K562 (cell line): Measurements from ENCODE around the gene DAB2IP. TPM values are rescaled to one million over a fixed set of nuclear protein-coding genes. Genes with fewer than 3 reads are reported as not detected.
A peak's percentile ranks its signal among the peaks of the same experiment; 100 is the strongest.

Experiments
- ATAC-seq: fragments of 200-7000 bp; cut with Tn5 transposase; 3 replicates; pipeline ENCODE4 v1.9.1; 2020; ENCODE audit warnings: moderate library complexity
- BruUV-seq: library from RNA; stranded (reverse); fragments of 400-500 nt; replicated peaks from 2 replicates; lab custom pipeline; 2021; lab: Mats Ljungman, UMichigan
- CTCF ChIA-PET: fragments of 300-600 bp; formaldehyde crosslinking; extraction: SDS; loops from one replicate; lab custom pipeline; 2021; ENCODE audit warnings: low intra/inter-chr PET ratio; lab: Yijun Ruan, JAX
- POLR2A ChIA-PET: fragments of 300-600, 350-650 bp; sonication (Branson Sonifier 250); formaldehyde crosslinking; extraction: SDS; loops from one replicate; lab custom pipeline; 2021; ENCODE audit warnings: antibody characterized with exemption, inconsistent platforms; lab: Yijun Ruan, JAX
- DNase-seq, 4 experiments: peaks; one replicate each; pipeline versions ENCODE4 v3.0.0 to v3.0.0-alpha.2; 2011 to 2018; ENCODE audit warnings: low spot score in 3 of 4, mixed read lengths in 3 of 4; ENCODE audit errors: extremely low read depth in 1 of 4
- FAIRE-seq: peaks from 2 replicates; lab custom pipeline; 2011; peaks lifted over from hg19 to GRCh38; lab: Jason Lieb, UNC
- H2AFZ ChIP-seq: 2 replicates; pipeline ENCODE4 v1.6.0; 2011; ENCODE audit warnings: low read depth, low read length, control low read depth, inconsistent platforms
- H3K27ac ChIP-seq: fragments of 200-600 bp; 3 replicates; pipeline ENCODE4 v1.8.0; 2011; ENCODE audit warnings: low read depth, mild to moderate bottlenecking, control low read depth, inconsistent platforms, low read length, moderate library complexity, mixed read lengths; ENCODE audit errors: extremely low read depth
- H3K27me3 ChIP-seq, 2 experiments: fragments of 300-600 bp in 1 of 2; 2 replicates in 1 of 2; 3 replicates in 1 of 2; pipeline versions ENCODE4 v1.6.0 to v1.8.0; 2011; ENCODE audit warnings: inconsistent platforms in 2 of 2, low read length in 2 of 2, mild to moderate bottlenecking in 1 of 2, mixed read lengths in 1 of 2, moderate library complexity in 1 of 2; ENCODE audit not compliant: control insufficient read depth in 2 of 2, insufficient read depth in 2 of 2
- H3K36me3 ChIP-seq: fragments of 300-600 bp; 3 replicates; pipeline ENCODE4 v1.8.0; 2011; ENCODE audit warnings: mild to moderate bottlenecking, low read length, inconsistent platforms; ENCODE audit not compliant: control insufficient read depth, insufficient read depth
- H3K4me1 ChIP-seq, 2 experiments: fragments of 200-600 bp in 1 of 2; replicated peaks in 1 of 2; 2 replicates in 1 of 2; 3 replicates in 1 of 2; pipeline versions ENCODE4 v1.5.1 to v1.8.0; 2011; ENCODE audit warnings: inconsistent platforms in 2 of 2, low read length in 2 of 2, mild to moderate bottlenecking in 1 of 2, mixed read lengths in 1 of 2, moderate library complexity in 1 of 2; ENCODE audit not compliant: control insufficient read depth in 2 of 2, insufficient read depth in 2 of 2
- H3K4me2 ChIP-seq: 2 replicates; pipeline ENCODE4 v1.6.1; 2011; ENCODE audit warnings: low read length, control low read depth, inconsistent platforms, mixed read lengths; ENCODE audit not compliant: insufficient read depth
- H3K4me3 ChIP-seq: fragments of 200-600 bp; sonication (generic), shearing (Covaris generic); 2 replicates; pipeline ENCODE4 v1.5.1; 2016; ENCODE audit warnings: control low read depth, inconsistent platforms
- H3K79me2 ChIP-seq: fragments of 200-600 bp; 3 replicates; pipeline ENCODE4 v1.8.0; 2011; ENCODE audit warnings: low read length, inconsistent platforms; ENCODE audit not compliant: control insufficient read depth, insufficient read depth
- H3K9ac ChIP-seq, 2 experiments: 2 replicates each; pipeline versions ENCODE4 v1.6.0 to v1.6.1; 2011; ENCODE audit warnings: low read depth in 2 of 2, low read length in 2 of 2, control low read depth in 1 of 2, inconsistent platforms in 1 of 2, mild to moderate bottlenecking in 1 of 2, mixed read lengths in 1 of 2; ENCODE audit not compliant: insufficient read depth in 1 of 2
- H3K9me1 ChIP-seq: one replicate; pipeline ENCODE4 v1.6.0; 2011; ENCODE audit warnings: inconsistent platforms, mild to moderate bottlenecking, low read length, moderate library complexity; ENCODE audit not compliant: control insufficient read depth, insufficient read depth
- H3K9me3 ChIP-seq: replicated peaks from 2 replicates; pipeline ENCODE4 v1.5.1; 2011; ENCODE audit warnings: low read depth, low read length, inconsistent platforms; ENCODE audit not compliant: control insufficient read depth, insufficient read depth
- H4K20me1 ChIP-seq: replicated peaks from 2 replicates; pipeline ENCODE4 v1.6.1; 2011; ENCODE audit warnings: low read length, inconsistent platforms, mixed read lengths; ENCODE audit not compliant: control insufficient read depth, insufficient read depth
- HNRNPH1 ChIP-seq: fragments of 200-400 bp; formaldehyde crosslinking; optimal IDR thresholded peaks from 2 replicates; pipeline ENCODE3; 2017; ENCODE audit warnings: low read depth, mild to moderate bottlenecking, low read length, moderate library complexity
- KDM1A ChIP-seq, 2 experiments: fragments of 450-650 bp; IDR thresholded peaks; 2 replicates each; pipeline ENCODE4 v1.6.1; 2016; ENCODE audit warnings: mild to moderate bottlenecking in 2 of 2
- RB1 ChIP-seq: fragments of 450-650 bp; IDR thresholded peaks from 2 replicates; pipeline ENCODE4 v1.6.1; 2017; ENCODE audit warnings: low read depth, mild to moderate bottlenecking
- SOX6 ChIP-seq: fragments of 450-650 bp; IDR thresholded peaks from 2 replicates; pipeline ENCODE4 v1.6.1; 2014; ENCODE audit warnings: mild to moderate bottlenecking
- STAG1 ChIP-seq: sonication (generic); formaldehyde crosslinking; IDR thresholded peaks from 2 replicates; pipeline ENCODE4 v1.5.0; 2020; ENCODE audit warnings: missing genetic modification reagents, borderline replicate concordance
- ZKSCAN1 ChIP-seq: fragments of 150-350 bp; IDR thresholded peaks from 2 replicates; pipeline ENCODE4 v1.6.1; 2016; ENCODE audit warnings: low read depth, low read length
- ZNF12 ChIP-seq: sonication (generic); formaldehyde crosslinking; IDR thresholded peaks from 2 replicates; pipeline ENCODE4 v1.4.0; 2020; ENCODE audit warnings: mild to moderate bottlenecking, missing genetic modification reagents
- WGBS: fragments of 100-300 bp; shearing (Covaris generic); methylation state at CpG from one replicate; pipeline ENCODE4 v1.1.6; 2016; ENCODE audit warnings: low coverage, mixed read lengths; ENCODE audit not compliant: insufficient coverage; ENCODE audit errors: missing lambda C conversion rate; 5-methylcytosine and 5-hydroxymethylcytosine counted together
- in situ Hi-C: fragments of 300-500 bp; cut with MboI; formaldehyde crosslinking; loops from 4 replicates; pipeline ENCODE4 v1.15.0; 2018; ENCODE audit warnings: inconsistent platforms, mixed read lengths
- intact Hi-C: fragments of 100-400 bp; cut with micrococcal nuclease; formaldehyde crosslinking; loops from 2 replicates; pipeline ENCODE4 v1.14.2; 2022
- polyA plus RNA-seq, 8 experiments: library from polyadenylated mRNA; depleted of rRNA in 4 of 8; stranded (reverse) in 5 of 8; unstranded in 3 of 8; fragments of >200 nt; fragmentation: Nextera tagmentation in 2 of 8; fragmentation: Illumina TruSeq in 1 of 8; extraction: Ambion mirVana in 2 of 8; extraction: Trizol in 1 of 8; gene quantifications; 2 replicates each; pipeline versions ENCODE4 v1.2.1 to v1.2.3, GENCODE V29; 2011 to 2014; ENCODE audit warnings: inconsistent platforms in 1 of 8, missing spikeins in 1 of 8
- total RNA-seq, 7 experiments: library from RNA; depleted of rRNA in 6 of 7; stranded (reverse); fragments of >200 nt in 6 of 7; fragmentation: Illumina TruSeq in 2 of 7; extraction: Trizol in 2 of 7; gene quantifications; 2 replicates each; pipeline versions ENCODE4 v1.2.1 to v1.2.3, GENCODE V29; 2011 to 2021; ENCODE audit warnings: low replicate concordance in 1 of 7
- TF ChIP-seq, protein P1 (sequence below): sonication (generic); formaldehyde crosslinking; IDR thresholded peaks from 2 replicates; pipeline ENCODE4 v1.8.0; 2022; ENCODE audit warnings: missing genetic modification reagents, mild to moderate bottlenecking, borderline replicate concordance

The DAB2IP gene
- total and polyA plus RNA-seq, 9 of the 15 experiments (the other 6 are each of a cell fraction or from before 2014, with no cell fraction given), result 0.04 to 0.31 (median 0.08) TPM; not detected in 5

DNA sequence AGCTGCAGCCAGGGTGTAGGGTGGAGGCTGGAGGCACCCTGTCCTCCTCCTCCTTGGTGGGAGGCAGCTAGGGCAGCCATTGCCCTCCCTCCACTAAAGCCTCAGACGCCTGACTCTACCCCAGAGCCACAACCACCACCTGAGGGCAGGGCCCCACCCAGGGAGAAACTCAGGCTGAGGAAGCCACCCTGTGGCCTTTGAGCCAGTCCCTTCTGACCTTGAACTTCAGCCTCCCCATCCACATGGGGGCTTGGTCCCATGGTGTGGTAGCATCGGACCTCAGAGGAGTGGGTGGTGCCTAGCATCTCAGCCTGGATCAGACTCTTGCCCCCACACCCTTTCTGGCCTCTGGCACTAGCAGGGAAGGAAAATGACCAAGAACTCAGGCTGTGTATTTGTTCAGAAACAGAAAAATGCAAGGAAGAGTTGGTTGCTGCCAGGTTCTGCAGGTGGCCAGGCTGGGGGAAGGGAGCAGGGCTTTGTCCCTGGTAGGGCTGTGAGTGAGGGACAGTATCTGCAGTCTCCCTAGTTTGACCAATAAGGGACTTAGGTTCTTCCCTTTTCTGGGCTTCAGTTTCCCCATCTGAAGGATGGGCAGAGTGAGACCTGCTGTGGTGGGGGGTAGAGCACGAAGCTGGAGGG is 3.2 kb downstream of the DAB2IP start:
- 0% methylated on average over 2 of the region's 3 CpGs for WGBS

DNA sequence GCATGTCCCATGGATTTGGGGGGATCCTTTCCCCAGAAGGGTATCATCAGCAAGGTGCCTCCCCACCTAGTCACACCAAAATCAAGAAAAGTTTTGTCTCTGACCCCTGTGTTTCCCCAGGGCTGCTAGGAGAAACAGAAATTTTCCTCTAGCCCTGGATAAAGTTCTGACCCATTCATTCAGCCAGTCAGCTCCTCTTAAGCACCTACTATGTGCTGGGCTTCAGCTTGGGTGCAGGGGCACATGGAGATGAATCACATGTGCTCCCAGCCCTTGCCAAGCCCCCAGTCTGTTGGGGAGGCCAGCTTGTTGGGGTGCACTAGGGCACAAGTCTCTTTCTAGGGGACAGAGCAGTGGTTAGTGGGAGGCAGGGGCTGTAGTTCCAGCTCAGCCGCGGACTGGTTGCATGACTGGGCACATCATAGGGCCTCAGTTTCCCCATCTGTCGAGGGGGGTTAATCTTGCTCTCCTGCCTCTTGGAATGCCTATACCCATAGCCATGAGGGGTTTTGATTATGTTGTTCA is 3.9 kb downstream of the DAB2IP start:
- BruUV-seq, result no TSS peak
- H3K27me3 ChIP-seq, result peaks cover 41 to 89% of the 10 kb centered on the region in 2 experiments
- in situ Hi-C loops (no loop called here), intact Hi-C loops (no loop called here)
- TF ChIP-seq HNRNPH1 (no peak), ZNF12 (no peak), STAG1 (CRISPR knock-in tag) (no peak), RB1 (no peak), KDM1A (IDR thresholded peaks at IDR 0.05) (no peak), ZKSCAN1 (peak; percentile 69; the same call in 1 of the 2 replicates)
- TF ChIP-seq, protein P1, sequence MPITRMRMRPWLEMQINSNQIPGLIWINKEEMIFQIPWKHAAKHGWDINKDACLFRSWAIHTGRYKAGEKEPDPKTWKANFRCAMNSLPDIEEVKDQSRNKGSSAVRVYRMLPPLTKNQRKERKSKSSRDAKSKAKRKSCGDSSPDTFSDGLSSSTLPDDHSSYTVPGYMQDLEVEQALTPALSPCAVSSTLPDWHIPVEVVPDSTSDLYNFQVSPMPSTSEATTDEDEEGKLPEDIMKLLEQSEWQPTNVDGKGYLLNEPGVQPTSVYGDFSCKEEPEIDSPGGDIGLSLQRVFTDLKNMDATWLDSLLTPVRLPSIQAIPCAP, result no peak
- peaks cover 0 to 12% of the 10 kb centered on the region in 2 experiments; a peak in 3 of 5 replicates for H3K4me1 ChIP-seq
- no peak overlapping the region for H3K4me2 ChIP-seq
- ChIA-PET CTCF (no interaction called here), POLR2A (interaction anchor here (0.6 to 0.9 kb wide), 2 partner anchors 15 to 295 kb away, joined by 3 to 4 read pairs; no protein-coding TSS in a partner anchor)
- 0% methylated on average over 3 of the region's 3 CpGs for WGBS
- H3K36me3 ChIP-seq, result no peaks in the 10 kb centered on the region
- H3K9me3 ChIP-seq, result no peaks in the 10 kb centered on the region
- H4K20me1 ChIP-seq, result peaks cover 26% of the 10 kb centered on the region
- no peak overlapping the region for H3K9ac ChIP-seq
- H2AFZ ChIP-seq, result no peak overlapping the region
- H3K27ac ChIP-seq, result no peak overlapping the region
- H3K79me2 ChIP-seq, result no peaks in the 10 kb centered on the region
- H3K4me3 ChIP-seq, result no peak overlapping the region
- H3K9me1 ChIP-seq, result no peaks in the 10 kb centered on the region
- FAIRE-seq (no peak), DNase-seq (no peak), ATAC-seq (no peak)

More for the DNA sequence above, 3.2 kb downstream of the DAB2IP start:
- no peak for DNase-seq
- peaks cover 23% of the 10 kb centered on the region; the same call in 1 of the 2 replicates for H4K20me1 ChIP-seq
- peaks cover 0 to 15% of the 10 kb centered on the region in 2 experiments; a peak in 3 of 5 replicates for H3K4me1 ChIP-seq
- no peaks in the 10 kb centered on the region for H3K36me3 ChIP-seq
- no peak for FAIRE-seq
- ChIA-PET POLR2A (interaction anchor here (0.6 to 0.9 kb wide), 2 partner anchors 14 to 295 kb away, joined by 3 to 4 read pairs; no protein-coding TSS in a partner anchor), CTCF (no interaction called here)
- H3K4me3 ChIP-seq, result no peak overlapping the region
- no TSS peak for BruUV-seq
- no peak overlapping the region for H2AFZ ChIP-seq
- no peaks in the 10 kb centered on the region for H3K79me2 ChIP-seq
- intact Hi-C loops (no loop called here), in situ Hi-C loops (no loop called here)
- ATAC-seq, result no peak
- H3K9ac ChIP-seq, result no peak overlapping the region
- no peak overlapping the region; the same call in 2 of the 3 replicates for H3K27ac ChIP-seq
- H3K27me3 ChIP-seq, result peaks cover 38 to 88% of the 10 kb centered on the region in 2 experiments
- H3K9me3 ChIP-seq, result no peaks in the 10 kb centered on the region
- no peaks in the 10 kb centered on the region for H3K9me1 ChIP-seq
- no peak overlapping the region for H3K4me2 ChIP-seq
- TF ChIP-seq SOX6, result no peak
- TF ChIP-seq, all 486 proteins: peak for 0
